Muscle of leg (tissue), 16 donors: ENCODE results near the gene HOXD1. TPM values are rescaled to one million over a fixed set of nuclear protein-coding genes. Genes with fewer than 3 reads are reported as not detected.

ENCODE experiments used
- DNase-seq: peaks from one replicate; pipeline ENCODE4 v3.0.0; 2013
- H3K27ac ChIP-seq: one replicate; pipeline ENCODE4 v1.5.1; 2013; ENCODE audit warnings: mild to moderate bottlenecking, low read length, control low read depth
- H3K27me3 ChIP-seq: one replicate; pipeline ENCODE4 v1.6.1; 2013; ENCODE audit warnings: low read length; ENCODE audit not compliant: control insufficient read depth, insufficient read depth
- H3K36me3 ChIP-seq: one replicate; pipeline ENCODE4 v1.6.1; 2013; ENCODE audit warnings: low read length; ENCODE audit not compliant: control insufficient read depth, insufficient read depth
- H3K4me1 ChIP-seq: one replicate; pipeline ENCODE4 v1.6.1; 2013; ENCODE audit warnings: low read length; ENCODE audit not compliant: control insufficient read depth, insufficient read depth
- H3K4me3 ChIP-seq: one replicate; pipeline ENCODE4 v1.5.1; 2013; ENCODE audit warnings: low read length, control low read depth
- H3K9me3 ChIP-seq: replicated peaks from 2 replicates; pipeline ENCODE4 v1.6.1; 2013; ENCODE audit warnings: low read depth, low read length; ENCODE audit not compliant: control insufficient read depth
- WGBS: methylation state at CpG from one replicate; pipeline ENCODE4 v1.1.5; 2013; ENCODE audit warnings: missing lambda C conversion rate; ENCODE audit not compliant: insufficient coverage; 5-methylcytosine and 5-hydroxymethylcytosine counted together
- long read RNA-seq, 11 donors: transcript quantifications; one replicate each; lab custom pipeline, GENCODE V29; 2026
- polyA plus RNA-seq, 8 donors: library from polyadenylated mRNA; unstranded; fragments of 120-200 nt; gene quantifications; one replicate each; pipeline versions ENCODE4 v1.2.1 to v1.2.3, GENCODE V29; 2013; ENCODE audit warnings: inconsistent platforms in 1 of 8, low replicate concordance in 1 of 8; ENCODE audit not compliant: insufficient read length in 8 of 8, insufficient read depth in 1 of 8
- total RNA-seq: library from RNA; stranded (reverse); fragments of 120-200 nt; gene quantifications from one replicate; pipeline ENCODE4 v1.2.4, GENCODE V29; 2013

HOXD1 gene
- total RNA-seq, result 0.71 TPM
- polyA plus RNA-seq, result 1 to 10 TPM in 7 of 8 donors, under 1 TPM in 1; 0.57 to 3.3 (median 1.7) TPM
- long read RNA-seq, donor 1, partial matches to known transcripts, result 0 of 1 reads
- long read RNA-seq, donor 1, other reads (novel, unspliced or antisense), result 0 of 1 reads
- long read RNA-seq, donor 2, result 0 reads
- long read RNA-seq, donor 3, result 0 reads
- long read RNA-seq, donor 4, partial matches to known transcripts, result 120 of 121 reads
- long read RNA-seq, donor 4, other reads (novel, unspliced or antisense), result 0 of 121 reads
- long read RNA-seq, donor 5, transcript HOXD1-201 (2 exons, 1,975 nt), result major isoform, 6 of 6 reads
- long read RNA-seq, donor 5, partial matches to known transcripts, result 0 of 6 reads
- long read RNA-seq, donor 5, other reads (novel, unspliced or antisense), result 0 of 6 reads
- long read RNA-seq, donor 6, result 0 reads
- long read RNA-seq, donor 7, partial matches to known transcripts, result 0 of 1 reads
- long read RNA-seq, donor 7, other reads (novel, unspliced or antisense), result 0 of 1 reads
- long read RNA-seq, donor 8, result 0 reads
- long read RNA-seq, donor 9, partial matches to known transcripts, result 0 of 1 reads
- long read RNA-seq, donor 9, other reads (novel, unspliced or antisense), result 0 of 1 reads
- long read RNA-seq, donor 10, result 0 reads
- long read RNA-seq, donor 11, result 0 reads

- H3K4me1 ChIP-seq, result peaks cover 15% of the 10 kb centered on the region
- peak; percentile 63 for DNase-seq
- H3K36me3 ChIP-seq, result no peaks in the 10 kb centered on the region
- H3K27me3 ChIP-seq, result peaks cover 72% of the 10 kb centered on the region
- under 1% methylated on average over 57 of the region's 68 CpGs for WGBS
- no peaks in the 10 kb centered on the region for H3K9me3 ChIP-seq
- peak within 1 kb of the TSS; percentile 25 for H3K27ac ChIP-seq
- peak within 1 kb of the TSS; percentile 54 for H3K4me3 ChIP-seq
Measured at GRCh38 chr2:176187899-176188773, at the start of gene HOXD1. TSS of gene HOXD1 (plus strand) at chr2:176188668. CDS start at chr2:176188802, 134 bp downstream.

- H3K36me3 ChIP-seq, result no peaks in the 10 kb centered on the region
- peaks cover 41% of the 10 kb centered on the region for H3K4me1 ChIP-seq
- peaks cover 69% of the 10 kb centered on the region for H3K27me3 ChIP-seq
- peak overlapping the region; percentile 22 for H3K4me3 ChIP-seq
- DNase-seq, result peak; percentile 40
- H3K9me3 ChIP-seq, result no peaks in the 10 kb centered on the region
- H3K27ac ChIP-seq, result peak overlapping the region; percentile 93
- 31% methylated on average over 20 of the region's 28 CpGs for WGBS
Measured at GRCh38 chr2:176138923-176139660, 49.4 kb upstream of the HOXD1 start.

GRCh38 chr2:176139661-176140512 lies 48.6 kb upstream of the HOXD1 start:
- Histone ChIP-seq H3K27ac (peak overlapping the region; percentile 93), H3K9me3 (no peaks in the 10 kb centered on the region), H3K27me3 (peaks cover 64% of the 10 kb centered on the region), H3K36me3 (no peaks in the 10 kb centered on the region), H3K4me3 (peak overlapping the region; percentile 62), H3K4me1 (peaks cover 35% of the 10 kb centered on the region)
- DNase-seq, result peak; percentile 79
- 28% methylated on average over 10 of the region's 41 CpGs for WGBS

DNA sequence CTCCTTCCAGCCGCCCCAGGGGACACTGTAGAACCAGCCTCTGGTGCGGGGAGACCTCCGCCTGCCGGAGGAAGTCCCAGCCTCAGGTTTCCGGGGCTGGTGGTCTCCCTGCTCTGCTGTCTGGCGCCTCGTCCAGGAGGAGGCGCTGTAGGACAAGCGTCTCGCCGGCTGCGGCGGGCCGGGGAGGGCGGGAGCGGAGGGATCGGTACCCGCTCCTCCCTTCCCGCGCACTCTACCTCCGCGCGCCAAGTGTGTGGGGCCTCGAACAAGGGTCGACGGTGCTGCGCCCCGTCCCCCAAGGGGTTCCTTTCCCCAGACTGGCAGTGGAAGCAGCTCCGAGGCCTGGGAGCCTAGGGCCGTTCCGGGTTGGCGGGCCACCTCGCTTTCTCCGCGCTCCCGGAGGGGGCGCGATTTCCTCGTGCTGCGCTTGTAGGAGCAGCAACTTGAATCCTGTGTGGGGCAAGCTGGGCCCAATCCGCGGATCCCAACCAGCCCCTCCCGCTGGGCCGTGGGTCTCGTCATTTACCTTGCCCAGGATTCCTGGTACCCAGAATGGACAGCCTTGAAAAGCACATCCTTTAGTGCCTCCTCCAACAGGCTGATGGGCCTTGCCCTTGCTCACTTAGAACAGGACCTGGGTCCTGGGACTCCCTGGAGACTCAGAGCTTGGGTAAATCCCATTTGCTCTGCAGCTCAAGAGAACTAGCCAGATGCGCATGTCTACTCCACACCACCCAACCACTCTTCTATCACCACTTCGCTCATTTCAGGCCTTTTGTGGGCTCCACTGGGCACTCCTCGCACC lies 47.8 kb upstream of the HOXD1 start:
- peak; percentile 93 for DNase-seq
- Histone ChIP-seq H3K4me1 (peaks cover 28% of the 10 kb centered on the region), H3K9me3 (no peaks in the 10 kb centered on the region), H3K36me3 (no peaks in the 10 kb centered on the region), H3K4me3 (peak overlapping the region; percentile 62), H3K27ac (peak overlapping the region; percentile 80), H3K27me3 (peaks cover 64% of the 10 kb centered on the region)
- 8% methylated on average over 48 of the region's 48 CpGs for WGBS

- no CpG with 5 or more reads among the region's 2 CpGs for WGBS
- no peak for DNase-seq
- no peak overlapping the region for H3K27ac ChIP-seq
- no peaks in the 10 kb centered on the region for H3K36me3 ChIP-seq
- no peaks in the 10 kb centered on the region for H3K9me3 ChIP-seq
- H3K27me3 ChIP-seq, result peaks cover 62% of the 10 kb centered on the region
- H3K4me3 ChIP-seq, result no peak overlapping the region
- peaks cover 25% of the 10 kb centered on the region for H3K4me1 ChIP-seq
Measured at GRCh38 chr2:176142281-176142680, 46.2 kb upstream of the HOXD1 start.

DNA sequence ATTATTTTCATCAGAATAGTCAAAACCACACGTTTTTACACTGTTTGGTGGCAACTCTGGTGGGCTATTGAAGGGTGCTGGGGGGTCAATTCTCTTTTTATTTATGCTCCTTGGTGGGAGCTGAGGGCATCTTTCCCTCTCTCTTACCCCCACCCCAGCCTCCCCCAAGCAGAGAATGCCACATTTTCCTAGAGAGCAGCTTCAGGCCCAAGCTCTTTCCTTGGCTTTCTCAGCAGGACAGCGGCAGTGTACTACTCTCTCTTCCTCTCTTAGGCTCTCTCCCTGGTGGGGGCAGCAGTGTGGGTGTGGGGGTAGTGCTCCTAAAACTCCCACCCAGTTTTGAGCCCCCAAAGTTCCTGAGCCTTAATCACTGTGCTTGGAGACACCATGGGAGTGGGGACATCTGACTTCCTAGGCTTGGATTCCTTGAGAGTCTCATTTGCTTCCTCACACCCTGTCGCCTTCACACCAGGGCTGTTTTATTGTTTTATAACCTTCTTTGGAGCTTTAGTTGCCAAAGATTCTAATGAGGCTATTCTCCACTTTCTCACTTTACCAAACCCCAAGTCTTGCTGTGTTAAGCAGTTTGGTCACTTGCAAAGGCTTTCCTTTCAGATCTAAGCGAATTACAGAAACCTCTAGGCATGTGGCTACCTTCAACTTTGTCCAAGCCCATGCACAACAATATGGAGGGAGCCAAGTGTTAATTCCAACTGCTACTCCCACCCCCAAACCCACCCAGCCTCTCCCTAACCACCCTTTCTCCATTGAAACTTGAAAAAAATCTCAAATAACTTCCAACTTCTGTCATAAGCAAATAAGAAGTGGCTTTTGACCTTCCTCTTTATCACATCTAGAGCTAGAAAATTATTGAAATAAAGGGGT lies 43.1 kb upstream of the HOXD1 start:
- WGBS, result 71% methylated on average over 1 of the region's 4 CpGs
- Histone ChIP-seq H3K27ac (no peak overlapping the region), H3K36me3 (peaks cover 1% of the 10 kb centered on the region)

GRCh38 chr2:176146101-176146500 lies 42.4 kb upstream of the HOXD1 start:
- peaks cover under 1% of the 10 kb centered on the region for H3K4me1 ChIP-seq
- H3K36me3 ChIP-seq, result peaks cover 5% of the 10 kb centered on the region
- no peak overlapping the region for H3K4me3 ChIP-seq
- H3K27ac ChIP-seq, result no peak overlapping the region
- H3K27me3 ChIP-seq, result peaks cover 69% of the 10 kb centered on the region
- no peaks in the 10 kb centered on the region for H3K9me3 ChIP-seq
- no peak for DNase-seq
- 0% methylated on average over 1 of the region's 6 CpGs for WGBS

More for the DNA sequence above, 43.1 kb upstream of the HOXD1 start:
- Histone ChIP-seq H3K4me1 (peaks cover 8% of the 10 kb centered on the region), H3K4me3 (no peak overlapping the region), H3K27me3 (peaks cover 69% of the 10 kb centered on the region), H3K9me3 (no peaks in the 10 kb centered on the region)
- no peak for DNase-seq

DNA sequence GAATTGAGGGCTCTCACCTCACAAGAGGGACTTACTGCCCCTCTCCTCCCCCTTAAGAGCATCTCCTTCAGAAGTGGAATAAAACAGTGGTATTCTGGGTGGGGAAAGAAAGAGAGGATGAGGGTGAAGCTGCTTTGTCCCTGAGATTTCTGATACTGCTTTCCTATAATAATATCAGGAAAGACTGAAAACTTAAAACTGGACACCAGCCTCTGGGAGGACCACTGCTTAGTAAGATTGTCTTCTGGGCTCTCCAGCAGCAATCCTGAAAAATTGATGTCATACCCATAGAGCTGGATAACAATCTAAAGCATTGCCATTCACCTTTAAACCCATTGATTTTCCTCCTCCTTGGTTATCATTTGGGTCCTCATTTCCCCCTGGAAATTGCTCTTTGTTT lies 41.8 kb upstream of the HOXD1 start:
- no peaks in the 10 kb centered on the region for H3K9me3 ChIP-seq
- H3K4me3 ChIP-seq, result no peak overlapping the region
- H3K27ac ChIP-seq, result no peak overlapping the region
- peaks cover 73% of the 10 kb centered on the region for H3K27me3 ChIP-seq
- DNase-seq, result no peak
- H3K36me3 ChIP-seq, result peaks cover 5% of the 10 kb centered on the region
- no peaks in the 10 kb centered on the region for H3K4me1 ChIP-seq
